H9 (cell line): Measurements from ENCODE around the gene FSD1. TPM values are rescaled to one million over a fixed set of nuclear protein-coding genes. Genes with fewer than 3 reads are reported as not detected.

Source experiments
- DNase-seq: peaks from one replicate; pipeline ENCODE4 v3.0.0-alpha.2; 2017
- H2AFZ ChIP-seq: one replicate; pipeline ENCODE4 v1.6.1; 2013; ENCODE audit warnings: mild to moderate bottlenecking, low read length, control low read depth, moderate library complexity
- H2AK5ac ChIP-seq: 2 replicates; pipeline ENCODE4 v1.6.1; 2013; ENCODE audit warnings: low read length, control low read depth, mixed read lengths; ENCODE audit not compliant: insufficient read length
- H2BK120ac ChIP-seq: one replicate; pipeline ENCODE4 v1.6.1; 2013; ENCODE audit warnings: low read depth, mild to moderate bottlenecking, low read length, control low read depth, inconsistent platforms; ENCODE audit not compliant: poor library complexity, severe bottlenecking
- H2BK12ac ChIP-seq: 2 replicates; pipeline ENCODE4 v1.6.1; 2013; ENCODE audit warnings: low read length, control low read depth, mixed read lengths, low read depth; ENCODE audit not compliant: insufficient read length
- H2BK15ac ChIP-seq: 2 replicates; pipeline ENCODE4 v1.6.1; 2013; ENCODE audit warnings: low read depth, low read length, control low read depth
- H2BK20ac ChIP-seq: one replicate; pipeline ENCODE4 v1.6.1; 2013; ENCODE audit warnings: low read depth, mild to moderate bottlenecking, low read length, control low read depth, inconsistent platforms; ENCODE audit not compliant: poor library complexity, severe bottlenecking
- H2BK5ac ChIP-seq: 2 replicates; pipeline ENCODE4 v1.6.1; 2013; ENCODE audit warnings: low read length, control low read depth, mixed read lengths; ENCODE audit not compliant: insufficient read length
- H3K14ac ChIP-seq: 2 replicates; pipeline ENCODE4 v1.6.1; 2013; ENCODE audit warnings: low read length, control low read depth; ENCODE audit not compliant: insufficient read depth
- H3K18ac ChIP-seq: 2 replicates; pipeline ENCODE4 v1.6.1; 2013; ENCODE audit warnings: low read depth, mild to moderate bottlenecking, mixed read lengths, low read length, control low read depth; ENCODE audit not compliant: insufficient read length
- H3K23ac ChIP-seq: 2 replicates; pipeline ENCODE4 v1.6.1; 2013; ENCODE audit warnings: low read length, control low read depth, mixed read lengths, low read depth; ENCODE audit not compliant: insufficient read length
- H3K23me2 ChIP-seq: 2 replicates; pipeline ENCODE4 v1.6.1; 2013; ENCODE audit warnings: low read depth, mild to moderate bottlenecking, mixed read lengths, low read length, control low read depth; ENCODE audit not compliant: insufficient read length, poor library complexity, severe bottlenecking
- H3K27ac ChIP-seq: 2 replicates; pipeline ENCODE4 v1.5.1; 2013; ENCODE audit warnings: low read length, control low read depth, mixed read lengths, low read depth; ENCODE audit not compliant: insufficient read length
- H3K27me3 ChIP-seq: 2 replicates; pipeline ENCODE4 v1.6.1; 2013; ENCODE audit warnings: low read length, control low read depth, inconsistent platforms; ENCODE audit not compliant: insufficient read depth
- H3K4ac ChIP-seq: 2 replicates; pipeline ENCODE4 v1.6.1; 2013; ENCODE audit warnings: low read depth, mild to moderate bottlenecking, control low read depth, inconsistent platforms, low read length, moderate library complexity
- H3K4me1 ChIP-seq: 2 replicates; pipeline ENCODE4 v1.6.1; 2013; ENCODE audit warnings: low read length, control low read depth, inconsistent platforms; ENCODE audit not compliant: insufficient read depth
- H3K4me2 ChIP-seq: 2 replicates; pipeline ENCODE4 v1.6.1; 2013; ENCODE audit warnings: low read length, control low read depth, mixed read lengths; ENCODE audit not compliant: insufficient read length, insufficient read depth
- H3K56ac ChIP-seq: 2 replicates; pipeline ENCODE4 v1.6.1; 2013; ENCODE audit warnings: low read depth, mild to moderate bottlenecking, mixed read lengths, low read length, control low read depth; ENCODE audit not compliant: insufficient read length
- H3K79me1 ChIP-seq: 2 replicates; pipeline ENCODE4 v1.6.1; 2013; ENCODE audit warnings: low read depth, mild to moderate bottlenecking, moderate library complexity, low read length, control low read depth, inconsistent platforms; ENCODE audit not compliant: insufficient read depth, poor library complexity, severe bottlenecking
- H3K79me2 ChIP-seq: 2 replicates; pipeline ENCODE4 v1.6.1; 2013; ENCODE audit warnings: low read length, control low read depth, inconsistent platforms; ENCODE audit not compliant: insufficient read depth
- H3K9ac ChIP-seq: 2 replicates; pipeline ENCODE4 v1.6.1; 2013; ENCODE audit warnings: low read length, control low read depth, mixed read lengths; ENCODE audit not compliant: insufficient read length; ENCODE audit errors: extremely low read depth
- H3K9me3 ChIP-seq: one replicate; pipeline ENCODE4 v1.6.1; 2013; ENCODE audit warnings: low read depth, low read length, inconsistent platforms; ENCODE audit not compliant: control insufficient read depth
- H3T11ph ChIP-seq: one replicate; pipeline ENCODE4 v1.6.1; 2013; ENCODE audit warnings: mild to moderate bottlenecking, low read length, control low read depth, inconsistent platforms
- H4K20me1 ChIP-seq: one replicate; pipeline ENCODE4 v1.6.1; 2013; ENCODE audit not compliant: control insufficient read depth, insufficient read length, insufficient read depth
- H4K5ac ChIP-seq: 2 replicates; pipeline ENCODE4 v1.6.1; 2013; ENCODE audit warnings: low read depth, mild to moderate bottlenecking, mixed read lengths, low read length, control low read depth; ENCODE audit not compliant: insufficient read length
- H4K8ac ChIP-seq: replicated peaks from 2 replicates; pipeline ENCODE4 v1.6.1; 2013; ENCODE audit warnings: low read length, control low read depth, mixed read lengths, low read depth; ENCODE audit not compliant: insufficient read length
- H4K91ac ChIP-seq: 2 replicates; pipeline ENCODE4 v1.6.1; 2013; ENCODE audit warnings: low read depth, mild to moderate bottlenecking, moderate library complexity, mixed read lengths, low read length, control low read depth; ENCODE audit not compliant: insufficient read length
- H3K27ac Mint-ChIP-seq, 3 experiments: 2 replicates in 2 of 3; 3 replicates in 1 of 3; pipeline ENCODE4 v1.8.0; 2020 to 2021; ENCODE audit warnings: mixed read lengths in 3 of 3, mild to moderate bottlenecking in 1 of 3, moderate library complexity in 1 of 3
- H3K27me3 Mint-ChIP-seq: 2 replicates; pipeline ENCODE4 v1.8.0; 2021; ENCODE audit warnings: low read depth, mild to moderate bottlenecking, moderate library complexity, mixed read lengths
- H3K36me3 Mint-ChIP-seq, 3 experiments: 2 replicates in 2 of 3; 3 replicates in 1 of 3; pipeline ENCODE4 v1.8.0; 2020 to 2021; ENCODE audit warnings: low read depth in 3 of 3, mixed read lengths in 3 of 3; ENCODE audit not compliant: insufficient read depth in 1 of 3
- H3K4me1 Mint-ChIP-seq, 2 experiments: 2 replicates each; pipeline ENCODE4 v1.8.0; 2020; ENCODE audit warnings: mixed read lengths in 2 of 2
- H3K4me3 Mint-ChIP-seq, 2 experiments: 2 replicates in 1 of 2; 3 replicates in 1 of 2; pipeline ENCODE4 v1.8.0; 2020 to 2021; ENCODE audit warnings: mild to moderate bottlenecking in 2 of 2, mixed read lengths in 2 of 2, moderate library complexity in 1 of 2
- H3K9me3 Mint-ChIP-seq, 2 experiments: 2 replicates in 1 of 2; 3 replicates in 1 of 2; pipeline ENCODE4 v1.8.0; 2020; ENCODE audit warnings: mild to moderate bottlenecking in 2 of 2, mixed read lengths in 2 of 2, moderate library complexity in 1 of 2
- CTCF ChIP-seq: fragments of 200-600 bp; sonication (generic); conservative IDR thresholded peaks from 3 replicates; pipeline ENCODE4 v1.8.0; 2021; ENCODE audit warnings: antibody characterized with exemption, mild to moderate bottlenecking
- WGBS: extraction: QIAGEN DNeasy Blood & Tissue Kit; methylation state at CpG from one replicate; pipeline ENCODE4 v1.1.7; 2013; ENCODE audit warnings: missing lambda C conversion rate, low lambda C conversion rate, mixed read lengths; ENCODE audit not compliant: insufficient read length; ENCODE audit errors: extremely low coverage; 5-methylcytosine and 5-hydroxymethylcytosine counted together
- total RNA-seq: library from RNA; stranded (reverse); gene quantifications from 2 replicates; pipeline ENCODE4 v1.2.1, GENCODE V29; 2021

The FSD1 gene
- total RNA-seq, 1 experiment from 2014 or later: 53.6 TPM

GRCh38 chr19:4370418-4371041, 66.1 kb downstream of the FSD1 start:
- H4K8ac ChIP-seq: no peak overlapping the region
- H3K27ac Mint-ChIP-seq: peak overlapping the region in 2 of 3 experiments; percentile 31 to 39; a peak in 1 of 7 replicates
- H2BK15ac ChIP-seq: no peak overlapping the region
- no peaks in the 10 kb centered on the region for H3K27me3 ChIP-seq
- H2BK120ac ChIP-seq: no peak overlapping the region
- no peak overlapping the region for H3K27ac ChIP-seq
- H3K4me1 ChIP-seq: peaks cover under 1% of the 10 kb centered on the region; the same call in 1 of the 2 replicates
- H3K14ac ChIP-seq: no peak overlapping the region
- H3K4me2 ChIP-seq: no peak overlapping the region
- H3K18ac ChIP-seq: no peak overlapping the region
- H3K4ac ChIP-seq: no peak overlapping the region
- no peak overlapping the region for H2BK5ac ChIP-seq
- H3K36me3 Mint-ChIP-seq: peaks cover 3 to 10% (median 8%) of the 10 kb centered on the region in 3 experiments; a peak in 4 of 7 replicates
- WGBS: no CpG with 5 or more reads among the region's 15 CpGs
- no peaks in the 10 kb centered on the region; the same call in 1 of the 2 replicates for H3K79me2 ChIP-seq
- H2AFZ ChIP-seq: no peak overlapping the region
- no peak overlapping the region for H2BK12ac ChIP-seq
- H4K5ac ChIP-seq: no peak overlapping the region
- no peaks in the 10 kb centered on the region for H3K9me3 Mint-ChIP-seq
- H3T11ph ChIP-seq: no peak overlapping the region
- no peaks in the 10 kb centered on the region for H3K23me2 ChIP-seq
- H3K27me3 Mint-ChIP-seq: peaks cover 4% of the 10 kb centered on the region; the same call in 1 of the 2 replicates
- no peak for DNase-seq
- no peak overlapping the region for H2BK20ac ChIP-seq
- no peak for TF ChIP-seq CTCF
- H3K4me1 Mint-ChIP-seq: peaks cover 18 to 30% of the 10 kb centered on the region in 2 experiments
- no peak overlapping the region for H3K4me3 Mint-ChIP-seq
- H2AK5ac ChIP-seq: no peak overlapping the region
- H4K20me1 ChIP-seq: no peaks in the 10 kb centered on the region
- no peak overlapping the region for H3K9ac ChIP-seq
- H3K79me1 ChIP-seq: peaks cover 4% of the 10 kb centered on the region
- no peaks in the 10 kb centered on the region for H3K9me3 ChIP-seq
- no peak overlapping the region for H4K91ac ChIP-seq
- H3K23ac ChIP-seq: no peak overlapping the region
- no peak overlapping the region for H3K56ac ChIP-seq
